Naive B cell (primary cell): ENCODE data around the gene CLIP2. TPM values are rescaled to one million over a fixed set of nuclear protein-coding genes. Genes with fewer than 3 reads are reported as not detected.
"Not testable (repeated sequence)": the region's sequence is repeated elsewhere in the genome, so short reads cannot be mapped to it uniquely, and the experiment has no call there.

Experiments used
- ATAC-seq, 2 donors: fragments of 150-1000 bp; cut with Tn5 transposase; 2 replicates each; pipeline ENCODE4 v1.10.0; 2021; ENCODE audit warnings: low read depth in 2 of 2, mild to moderate bottlenecking in 2 of 2, moderate library complexity in 2 of 2
- DNase-seq: peaks from one replicate; pipeline ENCODE4 v3.0.0; 2022
- H3K27ac Mint-ChIP-seq, 6 donors: one replicate each; pipeline ENCODE4 v1.8.0; 2020 to 2022; ENCODE audit warnings: mild to moderate bottlenecking in 6 of 6, mixed read lengths in 6 of 6, moderate library complexity in 5 of 6, inconsistent platforms in 2 of 6
- H3K27me3 Mint-ChIP-seq, 3 donors: one replicate each; pipeline ENCODE4 v1.8.0; 2021 to 2022; ENCODE audit warnings: mixed read lengths in 3 of 3, mild to moderate bottlenecking in 1 of 3
- H3K36me3 Mint-ChIP-seq, 2 donors: one replicate each; pipeline ENCODE4 v1.8.0; 2020 to 2022; ENCODE audit warnings: mixed read lengths in 2 of 2, inconsistent platforms in 1 of 2, mild to moderate bottlenecking in 1 of 2
- H3K4me1 Mint-ChIP-seq, 3 donors: one replicate each; pipeline ENCODE4 v1.8.0; 2020 to 2022; ENCODE audit warnings: mixed read lengths in 3 of 3, inconsistent platforms in 1 of 3, mild to moderate bottlenecking in 1 of 3, moderate library complexity in 1 of 3
- H3K4me3 Mint-ChIP-seq, 8 donors: one replicate each; pipeline ENCODE4 v1.8.0; 2020 to 2022; ENCODE audit warnings: mild to moderate bottlenecking in 8 of 8, mixed read lengths in 8 of 8, moderate library complexity in 8 of 8, inconsistent platforms in 2 of 8
- H3K9me3 Mint-ChIP-seq, 7 donors: one replicate each; pipeline ENCODE4 v1.8.0; 2020 to 2022; ENCODE audit warnings: mixed read lengths in 7 of 7, mild to moderate bottlenecking in 5 of 7, inconsistent platforms in 2 of 7, moderate library complexity in 1 of 7
- polyA plus RNA-seq, 6 donors: library from polyadenylated mRNA; unstranded; fragments of 300-500 nt; fragmentation: Illumina TruSeq; gene quantifications; one replicate each; pipeline ENCODE4 v1.2.3, GENCODE V29; 2021; ENCODE audit warnings: low read depth in 6 of 6

The CLIP2 gene
- polyA plus RNA-seq, 6 donors from 2014 or later: 0.52 to 3.2 (median 1.1) TPM

GRCh38 chr7:74309181-74309580 lies 20.0 kb downstream of the CLIP2 start:
- H3K36me3 Mint-ChIP-seq: no peaks in the 10 kb centered on the region
- H3K4me1 Mint-ChIP-seq: peaks cover 20 to 32% (median 31%) of the 10 kb centered on the region in 3 donors

DNA sequence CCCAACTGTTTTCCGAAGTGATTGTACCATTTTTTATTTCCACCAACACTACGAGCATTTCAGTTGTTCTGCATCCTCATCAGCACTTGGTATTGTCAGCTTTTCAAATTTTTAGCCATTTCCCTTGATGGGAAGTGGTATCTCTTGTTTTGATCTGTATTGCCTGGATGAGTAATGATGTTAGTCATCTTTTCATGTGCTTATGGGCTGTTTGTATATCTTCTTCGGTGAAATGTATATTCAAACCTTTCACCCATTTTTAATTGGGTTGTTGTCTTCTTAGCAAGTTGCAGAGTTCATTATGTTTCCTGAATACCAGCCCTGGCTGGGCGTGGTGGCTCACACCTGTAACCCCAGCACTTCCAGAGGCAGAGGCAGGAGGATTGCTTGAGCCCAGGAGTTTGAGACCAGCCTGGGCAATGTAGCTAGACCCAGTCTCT lies 22.1 kb downstream of the CLIP2 start:
- H3K36me3 Mint-ChIP-seq: no peaks in the 10 kb centered on the region
- no peak overlapping the region for H3K4me3 Mint-ChIP-seq
- DNase-seq: no peak
- no peaks in the 10 kb centered on the region for H3K27me3 Mint-ChIP-seq
- peak overlapping the region in 2 of 6 donors; percentile 30 to 97 for H3K27ac Mint-ChIP-seq
- H3K9me3 Mint-ChIP-seq: no peaks in the 10 kb centered on the region
- H3K4me1 Mint-ChIP-seq: peaks cover 14 to 28% (median 25%) of the 10 kb centered on the region in 3 donors
- ATAC-seq: no peak

More at GRCh38 chr7:74309181-74309580, 20.0 kb downstream of the CLIP2 start:
- peak overlapping the region in 1 of 6 donors; percentile 57 for H3K27ac Mint-ChIP-seq
- H3K27me3 Mint-ChIP-seq: peaks cover 0 to 4% (median 0%) of the 10 kb centered on the region in 3 donors
- peak overlapping the region in 2 of 8 donors; percentile 12 to 54 for H3K4me3 Mint-ChIP-seq
- H3K9me3 Mint-ChIP-seq: no peaks in the 10 kb centered on the region
- ATAC-seq (no peak), DNase-seq (no peak)

DNA sequence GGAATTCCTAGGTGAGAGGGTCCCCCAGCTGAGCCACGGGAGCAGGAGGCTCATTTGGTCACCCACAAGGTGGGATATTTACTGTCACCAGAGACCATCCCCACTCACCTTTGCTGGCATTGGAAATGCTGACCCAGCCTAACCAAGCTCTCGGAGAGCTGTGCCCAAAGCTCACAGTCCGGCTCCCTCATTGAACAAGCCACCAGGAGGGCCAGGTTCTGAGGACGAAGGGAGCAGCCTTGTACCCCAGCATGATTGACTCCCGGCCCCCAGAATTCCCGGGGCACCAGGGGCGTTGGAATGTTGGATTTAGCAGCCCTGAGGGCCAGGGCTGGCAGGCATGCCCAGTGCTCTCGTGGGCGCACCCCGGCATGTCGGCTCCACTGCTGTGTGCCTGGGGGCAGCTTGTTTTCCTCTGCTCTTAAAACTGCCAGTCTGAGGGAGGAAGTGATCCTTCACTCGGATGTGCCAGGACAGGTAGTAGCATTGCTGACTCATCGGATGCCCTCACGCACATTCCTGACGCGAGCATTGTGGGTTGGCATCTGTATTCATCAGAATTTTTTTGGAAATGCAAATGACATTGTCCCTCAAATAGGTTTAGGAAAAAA lies 23.3 kb downstream of the CLIP2 start:
- Mint-ChIP-seq H3K27ac (no peak overlapping the region), H3K36me3 (no peaks in the 10 kb centered on the region), H3K4me1 (peaks cover 9 to 16% (median 13%) of the 10 kb centered on the region in 3 donors), H3K4me3 (no peak overlapping the region), H3K27me3 (no peaks in the 10 kb centered on the region), H3K9me3 (no peaks in the 10 kb centered on the region)
- DNase-seq (no peak), ATAC-seq (no peak)

DNA sequence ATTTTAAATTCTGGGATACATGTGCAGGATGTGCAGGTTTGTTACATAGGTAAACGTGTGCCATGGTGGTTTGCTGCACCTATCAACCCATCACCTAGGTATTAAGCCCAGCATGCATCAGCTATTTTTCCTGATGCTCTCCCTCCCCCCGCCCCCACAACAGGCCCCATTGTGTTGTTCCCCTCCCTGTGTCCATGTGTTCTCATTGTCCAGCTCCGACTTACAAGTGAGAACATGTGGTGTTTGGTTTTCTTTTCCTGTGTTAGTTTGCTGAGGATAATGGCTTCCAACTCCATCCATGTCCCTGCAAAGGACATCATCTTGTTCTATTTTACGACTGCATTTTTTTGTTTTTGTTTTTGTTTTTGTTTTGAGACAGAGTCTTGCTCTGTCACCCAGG lies 26.7 kb downstream of the CLIP2 start:
- H3K27me3 Mint-ChIP-seq, DNase-seq, ATAC-seq, H3K4me3 Mint-ChIP-seq, H3K36me3 Mint-ChIP-seq, H3K9me3 Mint-ChIP-seq: not testable (repeated sequence)
- Mint-ChIP-seq H3K27ac (peak overlapping the region in 2 of 6 donors; percentile 80), H3K4me1 (peaks cover 13 to 25% (median 15%) of the 10 kb centered on the region in 3 donors)

DNA sequence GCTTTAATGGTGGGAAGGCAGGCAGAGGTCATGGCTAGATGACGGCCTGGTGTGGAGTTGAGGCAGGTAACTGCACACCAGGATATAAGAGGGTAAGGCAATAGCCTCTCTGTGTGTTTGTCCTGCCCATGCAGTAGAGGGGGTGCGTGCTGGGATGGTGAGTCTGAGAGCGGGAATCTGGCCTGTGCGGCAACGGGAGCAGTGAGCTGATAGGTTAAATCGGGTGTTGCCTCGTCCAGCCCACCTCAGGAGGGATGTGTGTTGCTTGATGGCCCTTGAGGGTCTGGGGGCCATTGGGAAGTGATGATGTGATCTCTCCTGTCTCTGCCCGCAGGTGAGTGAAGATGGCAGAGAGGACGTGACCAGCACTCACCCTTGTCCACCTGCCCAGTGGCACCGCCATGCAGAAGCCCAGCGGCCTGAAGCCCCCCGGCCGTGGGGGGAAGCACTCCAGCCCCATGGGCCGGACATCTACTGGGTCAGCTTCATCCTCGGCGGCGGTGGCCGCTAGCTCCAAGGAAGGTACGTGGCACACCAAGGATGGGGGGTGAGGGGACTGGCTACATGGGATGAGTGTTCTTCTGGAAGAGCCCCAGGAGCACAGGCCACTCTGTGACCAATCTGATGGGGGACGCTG lies 28.1 kb downstream of the CLIP2 start:
- no peak for ATAC-seq
- peak overlapping the region in 2 of 6 donors; percentile 14 to 45 for H3K27ac Mint-ChIP-seq

GRCh38 chr7:74318043-74318442 lies 28.8 kb downstream of the CLIP2 start:
- Mint-ChIP-seq H3K9me3 (peaks cover 0 to 2% (median 0%) of the 10 kb centered on the region in 7 donors), H3K4me3 (peak overlapping the region in 1 of 8 donors; percentile 68), H3K27ac (peak overlapping the region in 1 of 6 donors; percentile 89), H3K4me1 (peaks cover 7 to 26% (median 15%) of the 10 kb centered on the region in 3 donors), H3K27me3 (no peaks in the 10 kb centered on the region), H3K36me3 (no peaks in the 10 kb centered on the region)
- DNase-seq: no peak
- ATAC-seq: no peak

More for the DNA sequence above, 28.1 kb downstream of the CLIP2 start:
- peaks cover 7 to 26% (median 15%) of the 10 kb centered on the region in 3 donors for H3K4me1 Mint-ChIP-seq
- no peaks in the 10 kb centered on the region for H3K36me3 Mint-ChIP-seq
- H3K4me3 Mint-ChIP-seq: no peak overlapping the region
- H3K27me3 Mint-ChIP-seq: no peaks in the 10 kb centered on the region
- peaks cover 0 to 2% (median 0%) of the 10 kb centered on the region in 7 donors for H3K9me3 Mint-ChIP-seq
- no peak for DNase-seq

DNA sequence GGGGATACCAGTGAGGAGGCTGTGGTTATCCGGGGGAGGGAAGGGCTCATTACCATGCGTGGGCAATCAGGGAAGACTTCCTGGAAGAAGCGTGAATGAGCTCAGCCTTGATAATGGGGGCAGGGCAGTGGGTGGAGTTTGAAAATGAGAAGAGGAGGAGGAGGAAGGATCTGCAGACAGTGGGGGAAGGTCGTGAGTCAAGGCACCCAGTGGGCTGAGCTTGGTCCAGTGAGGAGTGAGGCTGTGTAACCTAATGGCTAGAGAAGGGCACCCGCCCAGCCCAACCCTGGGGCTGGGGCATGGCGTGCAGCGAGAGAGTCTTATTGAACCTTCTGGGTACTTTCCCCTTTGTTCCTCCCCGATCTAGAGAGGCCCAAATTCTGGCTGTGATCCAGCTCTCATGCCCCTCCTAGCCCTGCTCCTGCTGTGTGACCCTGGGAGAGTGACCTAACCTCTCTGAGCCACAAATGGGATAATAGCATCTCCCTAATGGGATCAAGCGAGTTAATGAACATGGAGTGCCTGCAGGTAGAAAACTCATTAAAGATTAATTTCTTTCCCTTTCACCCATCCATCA lies 31.5 kb downstream of the CLIP2 start:
- ATAC-seq: no peak
- H3K36me3 Mint-ChIP-seq: no peaks in the 10 kb centered on the region
- H3K4me3 Mint-ChIP-seq: no peak overlapping the region
- peaks cover 0 to 2% (median 0%) of the 10 kb centered on the region in 7 donors for H3K9me3 Mint-ChIP-seq
- peak overlapping the region in 1 of 6 donors; percentile 46 for H3K27ac Mint-ChIP-seq
- H3K27me3 Mint-ChIP-seq: no peaks in the 10 kb centered on the region
- no peak for DNase-seq
- peaks cover 7 to 26% (median 15%) of the 10 kb centered on the region in 3 donors for H3K4me1 Mint-ChIP-seq

DNA sequence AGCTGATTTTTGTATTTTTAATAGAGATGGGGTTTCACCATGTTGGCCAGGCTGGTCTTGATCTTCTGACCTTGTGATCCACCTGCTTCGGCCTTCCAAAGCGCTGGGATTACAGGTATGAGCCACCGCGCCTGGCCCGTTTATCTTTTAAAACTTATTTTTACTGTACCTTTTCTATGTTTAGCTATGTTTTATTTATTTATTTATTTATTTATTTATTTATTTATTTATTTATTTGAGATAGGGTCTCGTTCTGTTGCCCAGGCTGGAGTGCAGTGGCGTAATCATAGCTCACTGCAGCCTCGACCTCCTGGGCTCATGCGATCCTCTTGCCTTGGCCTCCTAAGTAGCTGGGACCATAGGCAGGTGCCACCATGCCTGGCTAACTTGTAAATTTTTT lies 33.7 kb downstream of the CLIP2 start:
- not testable (repeated sequence) for H3K4me3 Mint-ChIP-seq, H3K36me3 Mint-ChIP-seq, H3K27ac Mint-ChIP-seq, H3K27me3 Mint-ChIP-seq, H3K9me3 Mint-ChIP-seq, DNase-seq, ATAC-seq
- H3K4me1 Mint-ChIP-seq: peaks cover 7 to 20% (median 12%) of the 10 kb centered on the region in 3 donors

- Mint-ChIP-seq H3K27me3 (no peaks in the 10 kb centered on the region), H3K4me1 (peaks cover 7 to 14% (median 14%) of the 10 kb centered on the region in 3 donors), H3K36me3 (no peaks in the 10 kb centered on the region), H3K27ac (peak overlapping the region in 2 of 6 donors; percentile 51 to 67), H3K9me3 (peaks cover 0 to under 1% (median 0%) of the 10 kb centered on the region in 7 donors), H3K4me3 (no peak overlapping the region)
- DNase-seq: no peak
- ATAC-seq: no peak
Measured at GRCh38 chr7:74324531-74325209, 35.5 kb downstream of the CLIP2 start.

DNA sequence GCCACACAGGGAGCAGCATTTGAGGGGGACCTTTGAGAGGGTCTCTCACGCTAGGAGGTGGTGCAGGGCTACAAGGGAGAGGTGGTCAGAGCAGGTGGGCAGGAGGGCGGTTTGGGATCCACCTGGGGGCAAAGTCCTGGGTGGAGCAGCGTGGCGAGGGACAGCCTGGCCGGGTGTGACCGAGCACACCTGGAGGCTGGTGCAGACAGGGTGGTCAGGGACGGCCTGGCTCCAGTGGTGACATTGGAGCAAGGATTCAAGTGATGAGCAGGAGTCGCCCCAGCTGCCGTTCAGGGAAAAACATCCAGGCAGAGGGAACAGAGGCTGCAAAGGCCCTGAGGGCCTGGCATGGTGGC lies 36.0 kb downstream of the CLIP2 start:
- no peak overlapping the region for H3K4me3 Mint-ChIP-seq
- peak overlapping the region in 1 of 6 donors; percentile 67 for H3K27ac Mint-ChIP-seq
- no peaks in the 10 kb centered on the region for H3K27me3 Mint-ChIP-seq
- H3K4me1 Mint-ChIP-seq: peaks cover 6 to 11% (median 11%) of the 10 kb centered on the region in 3 donors
- H3K36me3 Mint-ChIP-seq: no peaks in the 10 kb centered on the region
- ATAC-seq: no peak
- H3K9me3 Mint-ChIP-seq: no peaks in the 10 kb centered on the region
- DNase-seq: no peak

DNA sequence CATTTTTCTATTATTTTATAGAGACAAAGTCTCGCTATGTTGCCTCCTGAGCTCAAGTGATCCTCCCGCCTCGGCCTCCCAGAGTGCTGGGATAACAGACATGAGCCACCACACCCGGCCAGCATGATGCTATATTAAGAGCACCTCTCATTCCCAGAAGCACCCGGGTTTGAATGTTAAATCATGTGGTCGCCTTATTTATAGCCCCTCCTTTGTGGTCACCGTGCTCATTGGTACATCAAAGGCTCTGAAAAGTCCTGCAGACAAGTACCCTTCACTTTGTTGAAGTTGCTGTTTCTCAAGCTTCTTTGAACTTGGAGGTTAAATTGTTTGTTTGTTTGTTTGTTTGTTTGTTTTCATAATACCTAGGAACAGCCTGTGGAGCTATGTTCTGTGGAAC lies 40.0 kb downstream of the CLIP2 start:
- Mint-ChIP-seq H3K4me3 (no peak overlapping the region), H3K4me1 (peaks cover 0 to 9% (median 0%) of the 10 kb centered on the region in 3 donors), H3K36me3 (peaks cover 0 to 4% of the 10 kb centered on the region in 2 donors), H3K27me3 (no peaks in the 10 kb centered on the region), H3K27ac (peak overlapping the region in 1 of 6 donors; percentile 77), H3K9me3 (peaks cover 0 to 2% (median 0%) of the 10 kb centered on the region in 7 donors)
- no peak for DNase-seq
- ATAC-seq: no peak

DNA sequence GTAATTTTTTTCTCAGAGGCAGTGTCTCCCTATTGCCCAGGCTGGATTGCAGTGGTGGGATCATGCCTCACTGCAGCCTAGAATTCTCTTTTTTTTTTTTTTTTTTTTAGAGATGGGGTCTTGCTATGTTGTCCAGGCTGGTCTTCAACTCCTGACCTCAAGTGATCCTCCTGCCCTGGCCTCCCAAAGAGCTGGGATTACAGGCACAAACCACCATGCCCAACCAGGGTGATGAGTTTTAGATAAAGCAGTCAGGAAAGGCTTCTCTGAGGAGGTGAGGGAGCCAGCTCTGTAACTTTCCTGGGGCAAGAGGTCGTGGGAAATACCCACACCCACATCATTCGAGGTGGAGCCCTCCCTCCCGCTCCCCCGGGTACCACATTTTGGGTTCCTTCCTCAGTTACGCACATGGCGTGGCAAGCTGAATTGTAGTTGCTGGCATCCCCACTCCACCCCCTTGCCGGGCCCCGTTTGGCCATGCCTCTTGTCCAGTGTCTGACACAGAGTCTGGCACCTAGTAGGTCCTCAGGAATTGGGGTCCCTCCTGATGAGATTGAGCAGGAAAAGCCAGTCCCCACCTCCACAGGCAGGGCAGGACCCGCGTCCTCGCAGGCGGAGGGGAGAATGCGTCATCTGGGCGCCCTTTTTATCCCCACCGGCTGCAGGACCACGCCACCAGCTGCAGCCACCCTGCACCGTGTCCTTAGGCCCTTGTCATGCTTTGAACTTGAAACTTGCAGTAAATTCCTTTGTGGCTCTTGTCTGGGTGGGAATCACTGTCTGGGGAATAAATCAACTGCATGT lies 43.4 kb downstream of the CLIP2 start:
- ATAC-seq (no peak), DNase-seq (no peak)
- H3K27ac Mint-ChIP-seq: no peak overlapping the region
- H3K4me3 Mint-ChIP-seq: no peak overlapping the region
- peaks cover 5 to 9% (median 7%) of the 10 kb centered on the region in 3 donors for H3K4me1 Mint-ChIP-seq
- H3K27me3 Mint-ChIP-seq: no peaks in the 10 kb centered on the region
- peaks cover 0 to 4% of the 10 kb centered on the region in 2 donors for H3K36me3 Mint-ChIP-seq
- H3K9me3 Mint-ChIP-seq: peaks cover 0 to 2% (median 0%) of the 10 kb centered on the region in 7 donors

DNA sequence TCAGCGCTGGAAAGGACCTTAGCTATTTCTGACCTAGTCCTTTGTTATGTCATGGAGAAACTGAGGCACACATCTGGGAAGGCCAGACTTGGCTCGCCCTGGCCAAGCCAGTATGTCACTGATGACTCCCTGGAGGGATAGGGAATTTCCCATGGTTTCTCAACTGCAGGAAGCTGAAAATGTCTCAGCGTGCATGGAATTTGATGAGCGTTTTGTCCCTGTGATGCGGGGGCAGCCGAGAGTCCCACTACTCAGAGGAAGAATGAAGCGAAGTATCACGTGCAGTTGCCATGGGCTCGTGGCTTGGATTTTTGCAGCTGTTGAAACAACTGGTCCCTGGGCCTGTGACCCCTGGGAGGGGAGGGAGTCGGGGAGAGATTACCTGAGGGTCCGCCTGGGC lies 44.8 kb downstream of the CLIP2 start:
- no peak for ATAC-seq
- Mint-ChIP-seq H3K36me3 (peaks cover 0 to 4% of the 10 kb centered on the region in 2 donors), H3K27me3 (no peaks in the 10 kb centered on the region), H3K9me3 (peaks cover 0 to 2% (median 0%) of the 10 kb centered on the region in 7 donors), H3K4me1 (peaks cover 3 to 13% (median 5%) of the 10 kb centered on the region in 3 donors), H3K4me3 (no peak overlapping the region), H3K27ac (no peak overlapping the region)
- no peak for DNase-seq
